Hematopoietic multipotent progenitor cell treated with erythropoietin and hydrocortisone succinate and interleukin-3 and kit ligand, for 15 days (in vitro differentiated cells): ENCODE data around the gene DCST1.

ENCODE experiments used
- DNase-seq: peaks from one replicate; pipeline ENCODE4 v3.0.0-alpha.2; 2015; ENCODE audit warnings: low spot score

The DCST1 gene

GRCh38 chr1:155091071-155092051, 57.7 kb downstream of the DCST1 start:
- peak; percentile 81 for DNase-seq

GRCh38 chr1:155092131-155092530, 58.5 kb downstream of the DCST1 start:
- DNase-seq, result no peak

GRCh38 chr1:155092641-155093040, 59.0 kb downstream of the DCST1 start:
- DNase-seq, result no peak

GRCh38 chr1:155093911-155094621, 60.4 kb downstream of the DCST1 start:
- DNase-seq, result peak; percentile 38

GRCh38 chr1:155094622-155094948, 61.0 kb downstream of the DCST1 start:
- DNase-seq, result no peak

- no peak for DNase-seq
These were observed 65.7 kb downstream of the DCST1 start for GRCh38 chr1:155099331-155099730.
